GM12878 (cell line): ENCODE measurements around the gene LRRC4B. TPM values are rescaled to one million over a fixed set of nuclear protein-coding genes. Genes with fewer than 3 reads are reported as not detected.

Experiments used
- ATAC-seq: fragments of 200-7000 bp; cut with Tn5 transposase; 3 replicates; pipeline ENCODE4 v1.9.1; 2020; ENCODE audit warnings: mild to moderate bottlenecking, moderate library complexity
- BruUV-seq: library from RNA; stranded (reverse); fragments of 400-500 nt; replicated peaks from 2 replicates; lab custom pipeline; 2021; lab: Mats Ljungman, UMichigan
- CTCF ChIA-PET: fragments of 300-600 bp; sonication (Branson Sonifier 250); formaldehyde crosslinking; extraction: SDS; loops from one replicate; lab custom pipeline; 2021; ENCODE audit warnings: inconsistent platforms; lab: Yijun Ruan, JAX
- POLR2A ChIA-PET: fragments of 350-600 bp; formaldehyde crosslinking; extraction: SDS; loops from one replicate; lab custom pipeline; 2021; ENCODE audit warnings: inconsistent platforms; lab: Charles Lee
- RAD21 ChIA-PET: fragments of 300-600 bp; sonication (Branson Sonifier 250); formaldehyde crosslinking; loops from one replicate; lab custom pipeline; 2023; ENCODE audit warnings: antibody characterized with exemption; ENCODE audit not compliant: unreplicated experiment; lab: Charles Lee
- SMC1A ChIA-PET: fragments of 300-600 bp; sonication (Branson Sonifier 250); formaldehyde crosslinking; loops from one replicate; lab custom pipeline; 2023; ENCODE audit not compliant: unreplicated experiment, uncharacterized antibody; lab: Charles Lee
- DNase-seq: peaks from one replicate; pipeline ENCODE4 v3.0.0-alpha.2; 2011; ENCODE audit warnings: low read depth, low spot score
- FAIRE-seq: peaks from 3 replicates; lab custom pipeline; 2011; peaks lifted over from hg19 to GRCh38; lab: Jason Lieb, UNC
- H2AFZ ChIP-seq: 2 replicates; pipeline ENCODE4 v1.6.0; 2011; ENCODE audit warnings: low read depth, low read length, control low read depth; ENCODE audit not compliant: control insufficient read depth
- H3K27ac ChIP-seq: 2 replicates; pipeline ENCODE4 v1.5.1; 2011; ENCODE audit warnings: control low read depth; ENCODE audit not compliant: control insufficient read depth, insufficient read depth
- H3K27me3 ChIP-seq, 2 experiments: replicated peaks in 1 of 2; 2 replicates each; pipeline versions ENCODE4 v1.6.0 to v1.6.1; 2011; ENCODE audit warnings: low read length in 1 of 2; ENCODE audit not compliant: control insufficient read depth in 2 of 2, insufficient read depth in 2 of 2
- H3K36me3 ChIP-seq, 2 experiments: 2 replicates each; pipeline ENCODE4 v1.5.1; 2011; ENCODE audit warnings: low read length in 1 of 2; ENCODE audit not compliant: control insufficient read depth in 2 of 2, insufficient read depth in 2 of 2
- H3K4me1 ChIP-seq: 2 replicates; pipeline ENCODE4 v1.6.1; 2011; ENCODE audit warnings: mild to moderate bottlenecking, low read length, moderate library complexity, mixed read lengths; ENCODE audit not compliant: control insufficient read depth, insufficient read depth
- H3K4me2 ChIP-seq: 2 replicates; pipeline ENCODE4 v1.6.0; 2011; ENCODE audit warnings: control low read depth; ENCODE audit not compliant: control insufficient read depth, insufficient read depth
- H3K4me3 ChIP-seq: fragments of 200-600 bp; sonication (generic); 2 replicates; pipeline ENCODE4 v1.5.1; 2016
- H3K79me2 ChIP-seq: 2 replicates; pipeline ENCODE4 v1.6.0; 2011; ENCODE audit warnings: low read length; ENCODE audit not compliant: control insufficient read depth, insufficient read depth
- H3K9ac ChIP-seq: 2 replicates; pipeline ENCODE4 v1.8.0; 2011; ENCODE audit warnings: low read length, control low read depth, mixed read lengths; ENCODE audit not compliant: control insufficient read depth, insufficient read depth
- H3K9me3 ChIP-seq: replicated peaks from 3 replicates; pipeline ENCODE4 v1.5.1; 2011; ENCODE audit warnings: mild to moderate bottlenecking, low read length; ENCODE audit not compliant: control insufficient read depth, insufficient read depth
- H4K20me1 ChIP-seq: 2 replicates; pipeline ENCODE4 v1.6.0; 2011; ENCODE audit not compliant: control insufficient read depth, insufficient read depth
- ATF7 ChIP-seq: fragments of 450-650 bp; IDR thresholded peaks from 2 replicates; pipeline ENCODE4 v1.6.1; 2016; ENCODE audit warnings: low read depth, mild to moderate bottlenecking
- BCLAF1 ChIP-seq: fragments of 450-650 bp; IDR thresholded peaks from 2 replicates; pipeline ENCODE4 v1.6.1; 2017; ENCODE audit warnings: antibody characterized with exemption, mild to moderate bottlenecking, moderate library complexity
- BRCA1 ChIP-seq: IDR thresholded peaks from 2 replicates; pipeline ENCODE4 v1.6.1; 2011; ENCODE audit warnings: low read depth, low read length, improper control_type of control experiment
- CHD2 ChIP-seq: IDR thresholded peaks from 2 replicates; pipeline ENCODE4 v1.6.1; 2011; ENCODE audit warnings: low read depth, low read length, improper control_type of control experiment, borderline replicate concordance
- CREB1 ChIP-seq: IDR thresholded peaks from 2 replicates; pipeline ENCODE4 v1.6.1; 2012; ENCODE audit warnings: low read depth, mild to moderate bottlenecking, inconsistent platforms
- CREM ChIP-seq: IDR thresholded peaks from 2 replicates; pipeline ENCODE4 v1.6.1; 2014; ENCODE audit warnings: antibody characterized with exemption, low read depth
- CTCF ChIP-seq, 3 experiments: IDR thresholded peaks in 2 of 3; conservative IDR thresholded peaks in 1 of 3; 2 replicates each; pipeline ENCODE4 v1.5.1; 2011; ENCODE audit warnings: low read depth in 3 of 3, low read length in 3 of 3, mild to moderate bottlenecking in 3 of 3, control low read depth in 2 of 3, moderate library complexity in 2 of 3, inconsistent platforms in 1 of 3, mixed read lengths in 1 of 3; ENCODE audit not compliant: control insufficient read depth in 2 of 3, insufficient read depth in 1 of 3; ENCODE audit errors: extremely low read depth in 1 of 3
- ELK1 ChIP-seq: IDR thresholded peaks from 2 replicates; pipeline ENCODE4 v1.6.1; 2012; ENCODE audit warnings: low read depth, low read length, improper control_type of control experiment
- MAX ChIP-seq: IDR thresholded peaks from 2 replicates; pipeline ENCODE4 v1.6.1; 2012; ENCODE audit warnings: low read depth, low read length, improper control_type of control experiment
- NFYB ChIP-seq: IDR thresholded peaks from 2 replicates; pipeline ENCODE4 v1.6.1; 2011; ENCODE audit warnings: low read depth, mild to moderate bottlenecking, low read length, improper control_type of control experiment, moderate library complexity; ENCODE audit not compliant: insufficient read depth
- POLR2A ChIP-seq: IDR thresholded peaks from 2 replicates; pipeline ENCODE4 v1.6.1; 2011; ENCODE audit warnings: low read depth, mild to moderate bottlenecking, low read length
- RAD21 ChIP-seq: IDR thresholded peaks from 2 replicates; pipeline ENCODE4 v1.6.1; 2011; ENCODE audit warnings: mild to moderate bottlenecking, low read depth, low read length, moderate library complexity; ENCODE audit not compliant: insufficient read depth
- RFX5 ChIP-seq: IDR thresholded peaks from 2 replicates; pipeline ENCODE4 v1.6.1; 2011; ENCODE audit warnings: low read depth, low read length, improper control_type of control experiment
- SMC3 ChIP-seq: IDR thresholded peaks from 2 replicates; pipeline ENCODE4 v1.6.1; 2011; ENCODE audit warnings: low read length, improper control_type of control experiment, borderline replicate concordance
- WGBS: methylation state at CpG from one replicate; pipeline ENCODE4 v1.1.6; 2016; ENCODE audit warnings: low lambda C conversion rate; ENCODE audit not compliant: insufficient replicate concordance, insufficient coverage; ENCODE audit errors: missing lambda C conversion rate; 5-methylcytosine and 5-hydroxymethylcytosine counted together
- in situ Hi-C: fragments of 300-500 bp; cut with MboI; formaldehyde crosslinking; loops from 9 replicates; pipeline ENCODE4 v1.14.3; 2018; ENCODE audit warnings: mixed read lengths
- intact Hi-C: fragments of 100-400 bp; cut with micrococcal nuclease; formaldehyde crosslinking; loops from one replicate; pipeline ENCODE4 v1.14.2; 2022; ENCODE audit not compliant: unreplicated experiment
- polyA plus RNA-seq, 11 experiments: library from polyadenylated mRNA; depleted of rRNA in 4 of 11; unstranded in 6 of 11; stranded (reverse) in 5 of 11; fragments of >200 nt; fragmentation: Nextera tagmentation in 4 of 11; fragmentation: Illumina TruSeq in 1 of 11; extraction: Ambion mirVana in 4 of 11; extraction: Trizol in 1 of 11; gene quantifications; 1 replicate in 1 of 11; 2 replicates in 10 of 11; pipeline versions ENCODE4 v1.2.1 to v1.2.3, GENCODE V29; 2011 to 2016; ENCODE audit warnings: inconsistent platforms in 2 of 11, missing spikeins in 2 of 11, low read depth in 1 of 11
- total RNA-seq, 4 experiments: library from RNA; depleted of rRNA in 3 of 4; stranded (reverse); fragments of >200 nt in 3 of 4; fragmentation: Illumina TruSeq in 1 of 4; extraction: Trizol in 1 of 4; gene quantifications; 2 replicates each; pipeline versions ENCODE4 v1.2.1 to v1.2.3, GENCODE V29; 2013 to 2021

Gene LRRC4B
- total and polyA plus RNA-seq, 10 of the 15 experiments (the other 5 are each of a cell fraction or from before 2014, with no cell fraction given): 0.14 TPM; not detected in 9

GRCh38 chr19:50607874-50608785, 39.9 kb upstream of the LRRC4B start:
- RAD21 ChIA-PET: no interaction called here
- DNase-seq (peak; percentile 15), ATAC-seq (peak; percentile 92), FAIRE-seq (no peak)
- H3K9me3 ChIP-seq: no peaks in the 10 kb centered on the region; the same call in 1 of the 3 replicates
- no TSS peak for BruUV-seq
- SMC1A ChIA-PET: no interaction called here
- in situ Hi-C loops (no loop called here), intact Hi-C loops (loop anchor here (1.0 kb wide), 1 partner anchor 175 kb away; no protein-coding TSS in a partner anchor)
- TF ChIP-seq BCLAF1 (no peak), CHD2 (0 out of 2 replicates have a peak, but pooled peaks have one; percentile 26), ELK1 (no peak), NFYB (peak; percentile 72), ATF7 (0 out of 2 replicates have a peak, but pooled peaks have one; percentile 37), CTCF (IDR thresholded peaks at IDR 0.05 in 2 of 3, conservative IDR thresholded peaks at IDR 0.05 in 1 of 3; ENCODE audit: control insufficient read depth in 2 of 3, extremely low read depth in 1 of 3, insufficient read depth in 1 of 3, low read depth in 3 of 3, low read length in 3 of 3) (peak; percentile 37 to 47 (median 44); a peak in 5 of 6 replicates), CREB1 (peak; percentile 87), RAD21 (0 out of 2 replicates have a peak, but pooled peaks have one; percentile 6), MAX (no peak), CREM (peak; percentile 84), SMC3 (peak; percentile 33; the same call in 1 of the 2 replicates), BRCA1 (peak; percentile 36; the same call in 1 of the 2 replicates), RFX5 (peak; percentile 96), POLR2A (no peak)
- 36% methylated on average over 48 of the region's 56 CpGs for WGBS
- no peaks in the 10 kb centered on the region for H3K36me3 ChIP-seq
- H3K4me3 ChIP-seq: no peak overlapping the region
- no peaks in the 10 kb centered on the region for H3K4me1 ChIP-seq
- CTCF ChIA-PET: interaction anchor here (0.9 to 1.2 kb wide), 2 partner anchors 243 to 313 kb away, joined by 3 to 4 read pairs; no protein-coding TSS in a partner anchor
- POLR2A ChIA-PET: no interaction called here
- no peaks in the 10 kb centered on the region for H3K27me3 ChIP-seq
- H3K4me2 ChIP-seq: no peak overlapping the region
- no peaks in the 10 kb centered on the region for H4K20me1 ChIP-seq
- no peak overlapping the region for H3K9ac ChIP-seq
- H2AFZ ChIP-seq: no peak overlapping the region
- no peaks in the 10 kb centered on the region for H3K79me2 ChIP-seq
- H3K27ac ChIP-seq: no peak overlapping the region
